Limb (tissue), 2 donors: ENCODE measurements around the gene KCNG2.
A peak's percentile ranks its signal among the peaks of the same experiment; 100 is the strongest.
"Not testable (repeated sequence)": the region's sequence is repeated elsewhere in the genome, so short reads cannot be mapped to it uniquely, and the experiment has no call there.

Experiments used
- DNase-seq, 2 donors: peaks; one replicate each; pipeline ENCODE4 v3.0.0-alpha.2; 2016; ENCODE audit errors: extremely low spot score in 2 of 2

Gene KCNG2, protein sequence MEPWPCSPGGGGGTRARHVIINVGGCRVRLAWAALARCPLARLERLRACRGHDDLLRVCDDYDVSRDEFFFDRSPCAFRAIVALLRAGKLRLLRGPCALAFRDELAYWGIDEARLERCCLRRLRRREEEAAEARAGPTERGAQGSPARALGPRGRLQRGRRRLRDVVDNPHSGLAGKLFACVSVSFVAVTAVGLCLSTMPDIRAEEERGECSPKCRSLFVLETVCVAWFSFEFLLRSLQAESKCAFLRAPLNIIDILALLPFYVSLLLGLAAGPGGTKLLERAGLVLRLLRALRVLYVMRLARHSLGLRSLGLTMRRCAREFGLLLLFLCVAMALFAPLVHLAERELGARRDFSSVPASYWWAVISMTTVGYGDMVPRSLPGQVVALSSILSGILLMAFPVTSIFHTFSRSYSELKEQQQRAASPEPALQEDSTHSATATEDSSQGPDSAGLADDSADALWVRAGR

DNA sequence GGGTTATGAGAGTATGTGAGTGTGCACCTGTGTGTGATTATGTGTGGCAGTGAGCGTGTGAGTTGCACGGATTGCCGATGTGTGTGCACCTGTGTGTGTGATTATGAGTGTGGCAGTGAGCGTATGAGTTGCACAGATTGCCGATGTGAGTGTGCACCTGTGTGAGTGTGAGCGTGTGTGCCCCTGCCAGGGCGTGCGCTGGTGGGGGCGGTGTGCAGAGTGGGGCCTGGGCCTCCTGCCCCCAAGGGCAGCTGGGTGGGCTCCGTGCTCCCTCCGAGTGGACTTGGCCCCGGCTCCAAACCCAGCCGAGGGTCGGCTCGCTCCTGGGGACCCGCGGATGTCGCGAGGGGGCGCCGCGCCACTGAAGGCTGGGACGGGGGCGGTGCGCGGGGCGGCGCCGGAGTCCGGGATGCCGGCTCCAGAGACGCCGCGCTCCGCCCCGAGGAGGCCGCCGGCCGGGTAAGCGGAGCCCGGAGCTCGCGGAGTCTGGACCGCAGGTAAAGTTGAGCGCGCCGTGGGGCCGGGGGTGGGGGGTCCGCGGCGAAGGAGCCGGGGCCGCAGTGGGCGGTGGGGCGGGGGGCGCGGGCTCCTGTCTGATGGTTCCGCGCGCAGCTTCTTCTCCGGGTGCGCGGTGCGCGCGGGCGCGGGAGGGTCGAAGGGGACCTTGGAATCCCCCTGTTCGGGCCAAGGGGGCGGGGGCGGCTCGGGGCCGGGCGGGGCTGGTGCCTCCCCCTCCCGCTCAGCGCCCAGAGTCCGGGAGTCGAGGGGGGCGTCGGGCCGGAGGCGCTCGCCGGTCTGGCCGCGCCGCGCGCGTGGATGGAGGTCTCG is at the start of gene KCNG2:
Gene KCNG2 (plus strand): TSS at position 421 of the 828 bp plus-strand sequence. CDS start 65,730 bp downstream, outside the sequence.
- DNase-seq, result peak; percentile 56 to 76

DNA sequence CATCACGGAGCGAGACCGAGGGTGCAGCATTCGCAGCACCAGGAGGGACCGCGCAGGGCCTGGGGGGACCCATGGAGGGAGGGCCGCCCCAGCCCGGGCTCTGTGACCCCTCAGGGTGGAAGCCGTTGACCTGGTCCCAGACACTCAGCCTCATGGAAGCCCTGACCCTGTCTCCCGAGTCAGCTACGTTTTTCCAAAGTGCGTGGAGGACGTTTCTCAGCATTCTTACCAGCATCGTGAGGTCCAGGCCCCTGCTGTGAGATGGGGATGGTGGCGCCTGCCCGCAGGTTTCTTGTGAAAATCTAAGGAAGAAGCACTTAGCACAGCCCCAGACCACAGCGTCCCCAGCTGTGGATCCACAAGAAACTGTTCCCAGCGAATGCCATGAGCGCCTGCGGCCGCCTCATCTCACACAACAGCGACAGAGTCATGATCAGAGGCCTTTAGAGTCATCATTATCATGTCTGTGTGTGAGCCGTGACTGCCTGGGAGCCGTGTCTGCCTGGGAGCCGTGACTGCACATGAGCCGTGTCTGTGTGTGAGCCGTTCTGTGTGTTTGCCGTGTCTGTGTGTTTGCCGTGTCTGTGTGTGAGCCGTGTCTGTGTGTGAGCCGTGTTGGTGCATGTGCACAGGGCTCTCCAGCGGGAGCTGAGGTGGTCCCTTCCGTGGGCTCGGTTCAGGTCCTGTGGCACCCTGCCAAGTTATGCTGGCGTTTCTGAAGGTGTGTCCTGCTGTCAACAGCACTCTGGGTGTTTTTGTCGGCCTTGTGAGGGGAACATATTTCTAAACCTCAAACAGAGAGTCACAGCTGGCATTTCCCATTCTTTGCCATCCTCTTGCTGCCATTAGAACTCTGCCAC is 49.2 kb upstream of the KCNG2 start:
- DNase-seq, result no peak

DNA sequence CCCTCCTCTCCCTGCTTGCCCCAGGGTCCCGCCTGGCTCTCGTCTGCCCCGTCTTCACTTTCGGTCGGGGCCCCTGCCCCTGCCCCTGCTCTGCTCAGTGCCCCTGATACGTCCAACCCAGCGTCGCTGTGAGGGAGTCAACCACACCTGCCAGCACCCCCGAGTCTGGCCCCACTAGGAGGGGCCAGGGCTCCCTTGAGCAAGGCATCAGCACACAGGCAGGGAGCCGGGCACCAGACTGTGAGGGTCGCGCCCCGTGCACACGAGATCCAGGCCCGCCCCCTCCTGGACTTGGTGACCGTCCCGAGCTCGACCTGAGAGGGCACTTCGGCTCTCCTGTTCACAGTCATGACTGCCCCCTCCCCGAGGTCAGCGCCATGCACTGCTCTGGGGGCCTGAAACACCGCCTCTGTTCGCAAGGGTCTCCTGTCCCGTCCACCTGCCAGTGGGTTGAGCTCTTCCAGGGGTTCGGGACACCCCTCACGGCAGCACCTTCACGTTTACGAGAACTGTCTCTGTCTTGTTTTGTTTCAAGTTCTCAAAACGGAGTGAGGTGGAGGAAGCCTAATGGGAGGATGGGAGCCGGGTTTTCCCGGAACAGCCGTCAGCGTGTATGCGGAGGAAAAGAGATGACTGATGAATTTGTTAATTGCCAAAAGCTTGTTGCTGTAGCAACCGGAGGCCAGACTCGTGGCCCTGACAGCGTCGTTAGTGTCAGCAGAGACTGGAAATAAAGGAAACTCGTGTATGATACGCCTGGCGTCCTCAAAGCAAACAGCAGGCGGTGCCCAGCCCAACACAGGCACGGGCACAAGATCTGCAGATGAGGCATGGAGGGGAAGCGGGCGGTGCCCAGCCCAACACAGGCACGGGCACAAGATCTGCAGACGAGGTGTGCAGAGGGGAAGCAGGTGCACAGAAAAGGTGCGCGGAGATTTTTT is 48.2 kb upstream of the KCNG2 start:
- DNase-seq, result no peak

DNA sequence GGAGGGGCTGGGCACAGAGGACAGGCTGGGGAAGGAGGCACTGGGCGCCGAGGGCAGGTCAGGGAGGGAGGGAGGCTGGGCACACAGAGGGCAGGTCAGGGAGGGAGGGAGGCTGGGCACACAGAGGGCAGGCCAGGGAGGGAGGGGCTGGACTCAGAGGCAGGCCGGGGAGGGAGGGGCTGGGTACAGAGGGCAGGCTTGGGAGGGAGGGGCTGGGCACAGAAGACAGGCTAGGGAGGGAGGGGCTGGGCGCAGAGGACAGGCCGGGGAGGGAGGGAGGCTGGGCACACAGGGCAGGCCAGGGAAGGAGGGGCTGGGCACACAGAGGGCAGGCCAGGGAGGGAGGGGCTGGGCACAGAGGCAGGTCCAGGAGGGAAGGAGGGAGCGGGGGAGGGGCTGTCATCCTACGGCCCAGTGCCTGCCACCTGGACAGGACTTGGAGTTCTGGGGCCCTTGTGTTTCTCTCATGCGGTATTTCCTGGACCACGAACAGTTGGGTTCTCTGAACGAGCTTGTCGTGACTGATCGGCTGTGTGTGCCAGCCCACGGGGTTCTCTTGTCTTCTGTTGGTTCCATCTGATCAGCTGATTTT is 46.7 kb upstream of the KCNG2 start:
- no peak for DNase-seq

DNA sequence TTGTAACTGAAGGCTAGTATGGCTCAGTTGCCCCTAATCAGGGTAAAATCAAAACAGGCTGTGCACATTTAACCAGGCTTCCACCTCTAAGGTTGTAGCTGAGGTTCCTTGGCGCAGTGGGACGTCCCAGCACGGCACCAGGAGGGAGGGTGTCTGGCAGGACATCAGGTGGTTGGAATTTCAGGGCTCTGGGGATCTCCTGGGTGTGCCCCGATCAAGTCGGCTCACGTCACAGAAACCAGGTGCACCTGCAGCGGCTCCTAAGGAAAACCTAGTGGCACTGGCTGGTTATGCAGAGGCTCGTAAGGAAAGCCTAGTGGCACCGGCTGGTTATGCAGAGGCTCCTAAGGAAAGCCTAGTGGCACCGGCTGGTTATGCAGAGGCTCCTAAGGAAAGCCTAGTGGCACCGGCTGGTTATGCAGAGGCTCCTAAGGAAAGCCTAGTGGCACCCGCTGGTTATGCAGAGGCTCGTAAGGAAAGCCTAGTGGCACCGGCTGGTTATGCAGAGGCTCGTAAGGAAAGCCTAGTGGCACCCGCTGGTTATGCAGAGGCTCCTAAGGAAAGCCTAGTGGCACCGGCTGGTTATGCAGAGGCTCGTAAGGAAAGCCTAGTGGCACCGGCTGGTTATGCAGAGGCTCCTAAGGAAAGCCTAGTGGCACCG is 45.7 kb upstream of the KCNG2 start:
- DNase-seq, result not testable (repeated sequence)

DNA sequence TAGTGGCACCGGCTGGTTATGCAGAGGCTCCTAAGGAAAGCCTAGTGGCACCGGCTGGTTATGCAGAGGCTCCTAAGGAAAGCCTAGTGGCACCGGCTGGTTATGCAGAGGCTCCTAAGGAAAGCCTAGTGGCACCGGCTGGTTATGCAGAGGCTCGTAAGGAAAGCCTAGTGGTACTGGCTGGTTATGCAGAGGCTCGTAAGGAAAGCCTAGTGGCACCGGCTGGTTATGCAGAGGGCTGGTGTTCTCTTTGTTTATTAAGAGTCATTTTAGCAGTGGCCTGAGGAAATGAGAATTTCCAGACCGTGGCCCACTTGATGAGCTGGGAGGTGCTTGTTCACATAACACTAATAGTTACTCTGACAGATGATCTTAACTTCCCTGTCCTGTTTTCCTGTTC is 44.8 kb upstream of the KCNG2 start:
- DNase-seq, result not testable (repeated sequence)

DNA sequence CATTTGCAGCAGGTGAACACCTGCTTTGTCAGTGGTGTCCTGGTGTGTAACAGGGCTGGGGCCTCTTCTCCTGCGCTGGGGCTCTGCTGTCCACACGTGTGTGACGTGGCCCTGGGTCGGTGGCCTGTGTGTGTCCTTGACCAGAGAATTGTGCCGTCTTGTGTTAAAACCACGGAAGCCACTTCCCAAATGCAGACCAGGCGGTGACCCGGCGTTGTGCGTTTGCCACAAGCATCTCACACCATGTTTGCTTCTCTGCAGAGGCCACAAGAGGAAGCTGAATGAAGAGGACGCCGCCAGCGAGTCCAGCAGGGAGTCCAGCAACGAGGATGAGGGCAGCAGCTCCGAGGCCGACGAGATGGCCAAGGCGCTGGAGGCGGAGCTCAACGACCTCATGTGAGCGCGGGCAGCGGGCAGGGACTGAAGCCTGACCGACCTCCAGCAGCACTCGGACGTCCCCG is 44.3 kb upstream of the KCNG2 start:
- DNase-seq, result no peak

DNA sequence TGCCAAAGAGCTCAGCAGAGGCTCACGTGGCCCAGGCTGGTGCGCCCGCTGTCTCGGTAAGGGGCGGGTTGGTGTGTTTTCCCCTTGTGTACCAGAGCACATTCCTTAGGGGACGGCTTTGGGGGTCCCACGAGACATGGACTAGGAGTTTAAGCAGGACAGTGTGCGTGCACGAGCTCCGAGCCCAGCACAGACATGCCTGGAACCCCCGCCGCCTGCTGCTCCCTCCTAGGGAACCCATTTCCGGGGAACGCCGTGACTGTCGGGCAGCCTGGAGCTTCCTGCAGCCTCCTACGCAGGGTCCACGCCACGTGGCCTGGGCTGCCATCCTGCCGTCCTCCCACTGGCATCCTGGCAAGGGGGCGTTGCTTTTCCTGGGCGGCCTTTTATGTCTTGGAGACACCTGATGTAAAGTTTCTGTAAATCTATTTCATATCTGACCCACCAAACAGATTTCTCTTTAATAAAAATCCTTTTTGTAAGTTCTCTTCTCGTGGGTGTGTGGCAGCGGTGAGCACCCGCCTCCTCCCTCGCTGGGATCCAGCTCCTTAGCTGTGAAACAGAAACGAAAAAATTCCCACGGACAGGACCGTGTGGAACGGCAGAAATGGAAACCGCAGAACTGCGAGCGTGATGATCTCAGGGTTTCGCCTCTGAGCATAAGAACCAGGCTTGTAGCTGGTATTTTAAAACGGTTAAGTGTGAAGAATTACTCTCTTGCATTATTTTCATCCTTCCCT is 43.5 kb upstream of the KCNG2 start:
- no peak for DNase-seq

- no peak for DNase-seq
Observed at GRCh38 chr18:79754831-79755351, 42.8 kb upstream of the KCNG2 start.

DNA sequence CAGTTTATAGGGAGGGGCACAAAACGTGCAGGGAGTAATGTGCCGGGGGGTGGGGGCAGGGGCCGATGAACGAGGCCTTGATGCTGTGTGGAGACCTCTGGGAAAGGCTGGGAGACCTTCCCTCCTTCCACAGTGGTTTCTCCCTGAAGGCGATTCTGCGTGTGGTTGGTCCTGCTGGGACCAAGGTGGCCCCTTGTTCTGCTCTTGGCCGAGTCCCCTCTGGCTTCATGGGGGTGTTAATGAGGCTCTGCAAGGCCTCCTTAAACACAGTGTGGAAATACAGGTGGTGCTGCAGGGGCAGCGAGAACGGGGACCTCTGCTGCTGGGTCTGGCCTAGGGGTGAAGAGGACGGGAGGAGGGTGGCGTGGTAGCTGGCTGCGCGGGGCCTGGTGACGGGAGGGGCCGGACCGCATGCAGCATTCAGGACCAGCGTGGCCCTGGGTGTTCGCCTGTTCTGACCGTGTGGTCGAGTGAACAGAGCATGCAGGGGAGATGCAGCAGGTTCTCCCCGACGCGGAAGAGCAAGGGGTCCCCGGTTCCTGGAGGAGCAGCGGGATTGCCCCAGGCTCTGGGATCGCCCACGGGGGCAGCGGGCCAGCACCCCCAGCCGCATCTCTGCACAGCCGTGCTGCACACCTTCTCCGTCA is 42.1 kb upstream of the KCNG2 start:
- DNase-seq, result no peak

GRCh38 chr18:79756143-79756500 is 41.6 kb upstream of the KCNG2 start:
- no peak for DNase-seq

GRCh38 chr18:79756826-79757225 is 40.9 kb upstream of the KCNG2 start:
- no peak for DNase-seq

- no peak for DNase-seq
Observed at GRCh38 chr18:79760348-79760747, 37.4 kb upstream of the KCNG2 start.

GRCh38 chr18:79760881-79761280 is 36.9 kb upstream of the KCNG2 start:
- DNase-seq, result no peak

DNA sequence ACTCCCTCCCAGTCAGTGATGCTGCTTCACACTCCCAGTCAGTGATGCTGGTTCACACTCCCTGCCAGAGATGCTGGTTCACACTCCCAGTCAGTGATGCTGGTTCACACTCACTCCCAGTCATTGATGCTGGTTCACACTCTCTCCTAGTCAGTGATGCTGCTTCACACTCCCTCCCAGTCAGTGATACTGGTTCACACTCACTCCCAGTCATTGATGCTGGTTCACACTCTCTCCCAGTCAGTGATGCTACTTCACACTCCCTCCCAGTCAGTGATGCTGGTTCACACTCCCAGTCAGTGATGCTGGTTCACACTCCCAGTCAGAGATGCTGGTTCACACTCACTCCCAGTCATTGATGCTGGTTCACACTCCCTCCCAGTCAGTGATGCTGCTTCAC is 34.3 kb upstream of the KCNG2 start:
- DNase-seq, result no peak

DNA sequence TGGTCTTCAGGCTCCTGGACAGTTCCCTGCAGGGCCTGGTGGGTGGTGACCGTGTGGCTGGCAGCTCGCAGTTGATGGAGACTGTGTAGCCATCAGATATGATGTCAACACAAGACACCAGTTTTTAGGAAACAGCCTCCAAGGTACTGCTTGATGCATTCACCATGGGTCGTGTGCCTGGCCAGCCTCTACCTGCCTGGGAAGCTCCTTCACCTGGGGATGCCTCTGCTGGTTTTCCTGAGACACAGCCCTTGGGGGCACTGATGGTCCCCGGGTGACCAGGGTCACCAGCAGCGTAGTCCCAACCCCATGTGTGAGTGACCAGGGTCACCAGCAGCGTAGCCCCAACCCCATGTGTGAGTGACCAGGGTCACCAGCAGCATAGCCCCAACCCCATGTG is 33.6 kb upstream of the KCNG2 start:
- DNase-seq, result no peak

- DNase-seq, result no peak
Observed at GRCh38 chr18:79765491-79766245, 32.1 kb upstream of the KCNG2 start.
